NCI-H460 (cell line): ENCODE results near the gene NINJ2. TPM values are rescaled to one million over a fixed set of nuclear protein-coding genes. Genes with fewer than 3 reads are reported as not detected.
"Not testable (repeated sequence)": the region's sequence is repeated elsewhere in the genome, so short reads cannot be mapped to it uniquely, and the experiment has no call there.

Experiments
- DNase-seq: peaks from one replicate; pipeline ENCODE4 v3.0.0-alpha.2; 2016; ENCODE audit warnings: low read depth; ENCODE audit errors: extremely low read depth
- polyA plus RNA-seq: library from polyadenylated mRNA; depleted of rRNA; stranded (reverse); fragments of >200 nt; gene quantifications from 2 replicates; pipeline ENCODE4 v1.2.3, GENCODE V29; 2014; cell fraction: nucleus; rRNA removed
- total RNA-seq: library from RNA; depleted of rRNA; stranded (reverse); fragments of >200 nt; shearing (Covaris generic); gene quantifications from 2 replicates; pipeline ENCODE4 v1.2.3, GENCODE V29; 2014; rRNA removed

The NINJ2 gene, protein sequence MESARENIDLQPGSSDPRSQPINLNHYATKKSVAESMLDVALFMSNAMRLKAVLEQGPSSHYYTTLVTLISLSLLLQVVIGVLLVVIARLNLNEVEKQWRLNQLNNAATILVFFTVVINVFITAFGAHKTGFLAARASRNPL
- 0.45 TPM in 1 of 2 replicates, not detected in the other for total RNA-seq
- polyA plus RNA-seq = 0.24 TPM in 1 of 2 replicates, not detected in the other

DNA sequence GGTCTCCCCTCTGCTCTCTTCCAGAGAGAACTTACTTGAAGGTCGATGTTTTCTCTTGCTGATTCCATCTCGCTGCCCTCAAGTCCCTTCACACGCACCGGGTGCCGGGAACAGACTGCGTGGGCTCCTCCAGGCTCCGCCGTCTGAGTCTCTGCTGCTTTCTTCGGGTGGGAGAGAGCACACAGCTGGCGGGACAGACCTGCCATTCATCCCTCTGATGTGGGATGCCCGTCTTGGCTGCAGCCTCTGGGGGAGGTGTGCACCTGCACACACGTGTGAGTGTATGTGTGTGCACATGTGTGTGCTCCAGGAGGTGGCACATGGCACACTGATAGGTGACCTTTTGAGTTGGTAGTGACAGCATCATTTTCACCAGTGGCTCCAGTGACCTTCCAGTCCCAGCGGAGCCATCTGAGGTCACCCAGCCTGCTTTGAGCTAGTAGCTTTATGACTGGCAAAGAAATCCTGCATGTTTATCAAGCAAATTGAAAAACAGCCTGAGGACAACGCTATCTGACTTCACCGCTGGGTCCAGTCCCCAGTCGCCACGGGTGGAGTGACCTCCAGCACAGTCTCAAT is at the start of gene NINJ2:
NINJ2 (minus strand) TSS at position 153 of the 579 bp plus-strand sequence; CDS start at position 68, 85 bp downstream.
- DNase-seq = no peak

DNA sequence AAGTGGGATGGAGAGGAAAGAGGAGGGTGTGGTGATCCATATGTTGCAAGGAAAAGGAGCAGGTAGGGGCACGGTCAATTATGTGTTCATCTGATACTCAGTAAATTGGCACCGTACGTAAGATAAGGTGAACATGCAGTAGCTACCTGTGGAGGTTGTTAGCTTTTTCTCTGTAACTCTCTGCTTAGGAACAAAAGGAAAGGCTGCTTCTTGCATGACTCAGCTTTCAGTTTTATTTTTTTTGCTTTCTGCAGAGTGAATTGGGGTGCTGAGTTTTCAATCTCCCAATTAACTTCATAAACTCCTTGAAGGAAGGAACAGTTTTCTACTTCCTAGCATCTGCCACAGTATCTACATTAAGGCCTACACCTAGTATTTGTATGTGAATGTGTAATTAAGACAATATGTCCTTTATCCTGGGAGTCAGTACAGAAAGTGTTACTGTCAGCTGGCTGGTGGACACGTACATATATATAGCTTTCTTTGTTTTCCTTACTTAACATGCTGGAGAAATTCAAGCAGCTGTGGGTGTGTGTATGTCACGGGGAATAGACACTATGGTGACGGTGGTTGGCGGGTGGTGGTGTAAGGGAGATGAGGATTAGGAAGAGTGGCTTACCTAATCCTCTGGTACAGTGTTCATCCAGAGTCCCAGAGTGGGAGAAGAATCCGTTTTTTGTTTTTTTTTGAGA is 49.1 kb upstream of the NINJ2 start:
- no peak for DNase-seq

DNA sequence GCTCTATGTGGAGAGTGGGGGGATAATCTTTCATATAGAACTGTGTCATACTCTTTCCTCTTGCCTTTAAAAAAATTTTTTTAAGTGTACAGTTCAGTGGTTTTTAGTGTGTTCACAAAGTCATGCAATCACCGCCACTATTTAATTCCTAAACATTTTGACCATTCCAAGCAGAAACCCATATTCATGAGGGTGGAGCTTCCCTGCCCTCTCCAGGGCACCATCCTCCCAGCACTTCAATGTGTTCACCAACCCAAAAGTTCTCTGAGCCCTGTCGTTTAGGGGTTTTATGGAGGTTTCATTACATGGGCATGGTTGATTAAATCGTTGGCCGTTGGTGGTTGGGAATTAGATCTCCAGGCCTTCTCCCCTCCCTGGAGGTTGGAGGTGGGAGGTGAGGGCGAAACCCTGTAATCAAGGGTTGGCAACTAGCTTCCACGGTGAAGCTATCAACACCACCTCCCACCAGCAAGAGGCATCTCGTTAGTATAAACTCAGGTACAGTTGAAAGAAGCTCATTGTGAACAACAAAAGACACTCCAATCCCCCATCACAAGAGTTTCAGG is 46.3 kb upstream of the NINJ2 start:
- no peak for DNase-seq

DNA sequence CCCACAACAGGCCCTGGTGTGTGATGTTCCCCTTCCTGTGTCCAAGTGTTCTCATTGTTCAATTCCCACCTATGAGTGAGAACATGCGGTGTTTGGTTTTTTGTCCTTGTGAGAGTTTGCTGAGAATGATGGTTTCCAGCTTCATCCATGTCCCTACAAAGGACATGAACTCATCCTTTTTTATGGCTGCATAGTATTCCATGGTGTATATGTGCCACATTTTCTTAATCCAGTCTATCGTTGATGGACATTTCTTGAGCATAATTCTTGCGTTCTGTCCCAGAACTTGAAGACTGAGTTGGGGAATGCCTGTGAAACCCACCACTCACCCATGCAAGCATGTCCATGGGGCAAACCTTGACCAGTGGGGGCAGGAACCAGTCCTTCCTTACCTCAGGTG is 44.8 kb upstream of the NINJ2 start:
- not testable (repeated sequence) for DNase-seq

DNA sequence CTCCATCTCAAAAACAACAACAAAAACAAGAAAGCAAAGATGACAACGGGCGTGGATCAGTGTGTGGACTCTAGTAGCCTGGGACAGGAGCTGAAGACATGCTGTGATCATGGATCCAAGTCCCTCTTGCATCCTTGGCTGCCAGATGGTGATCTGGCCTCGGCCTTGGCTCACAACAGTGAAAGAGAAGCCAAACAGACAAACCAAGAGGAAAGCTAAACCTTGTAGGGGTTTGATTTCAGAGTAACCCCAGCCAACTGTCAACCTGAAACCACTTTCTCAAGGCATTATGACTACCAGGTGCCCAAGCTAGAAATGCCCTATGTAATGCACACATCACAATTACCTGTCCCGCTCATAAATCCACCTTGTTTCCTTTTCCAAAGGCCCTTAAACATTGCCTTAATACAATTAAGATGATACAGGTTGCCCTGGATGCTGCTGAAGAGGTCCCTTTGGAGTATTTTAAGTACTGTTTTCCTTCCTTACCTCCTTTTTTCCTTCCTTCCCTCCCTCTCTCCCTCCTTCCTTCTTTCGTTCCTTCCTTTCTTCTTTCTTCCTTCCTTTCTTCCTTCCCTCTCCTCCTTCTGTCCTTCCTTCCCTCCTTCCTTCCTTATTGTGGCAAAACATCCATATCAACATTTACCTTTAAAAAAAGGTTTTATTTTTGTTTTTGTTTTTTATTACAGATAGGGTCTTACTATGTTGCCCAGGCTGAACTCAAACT is 41.4 kb upstream of the NINJ2 start:
- no peak for DNase-seq

DNA sequence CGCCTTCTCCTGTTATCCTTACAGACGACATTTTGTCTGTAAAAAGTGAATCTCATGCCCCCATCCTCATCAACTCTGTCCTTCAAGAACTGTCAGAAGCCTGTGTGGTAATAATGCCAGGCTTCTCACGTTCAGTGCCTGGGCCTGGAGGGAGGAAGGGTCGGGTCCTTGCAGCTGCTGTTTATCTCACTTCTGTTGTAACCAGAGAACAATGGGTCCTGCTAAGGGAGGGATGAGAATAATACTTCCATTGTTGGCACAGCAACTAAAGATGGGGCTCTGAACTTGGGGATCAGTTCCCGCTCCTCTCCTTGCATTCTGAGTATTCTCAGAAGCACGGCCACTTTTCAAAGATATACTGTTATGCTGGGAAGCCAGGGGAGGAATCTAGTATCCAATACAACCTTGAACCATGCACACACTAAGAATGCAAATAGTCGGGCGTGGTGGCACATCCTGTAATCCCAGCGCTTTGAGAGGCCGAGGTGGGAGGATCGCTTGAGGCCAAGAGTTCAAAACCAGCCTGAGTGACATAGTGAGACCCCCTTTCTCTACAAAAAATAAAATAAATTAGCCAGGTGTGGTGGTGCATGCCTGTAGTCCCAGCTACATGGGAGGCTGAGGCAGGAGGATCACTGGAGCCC is 38.8 kb upstream of the NINJ2 start:
- DNase-seq = no peak

DNA sequence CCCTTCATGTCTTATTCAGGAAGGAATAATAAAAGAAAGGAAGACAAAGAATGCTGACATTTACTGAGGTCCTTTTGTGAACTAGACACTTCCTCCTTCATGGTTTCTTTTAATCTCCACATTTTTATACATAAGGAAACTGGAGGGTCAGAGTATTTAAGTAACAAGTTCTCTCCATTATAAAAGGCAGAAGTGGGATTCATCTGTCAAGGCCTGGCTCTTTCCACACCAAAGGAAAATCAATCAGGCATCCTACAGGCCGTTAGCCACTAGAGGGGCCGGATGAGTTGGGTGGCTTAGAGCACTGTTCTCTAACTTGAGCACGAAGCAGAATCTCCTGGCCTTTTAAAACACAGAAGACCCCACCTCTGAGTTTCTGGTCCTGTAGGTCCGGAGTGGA is 36.8 kb upstream of the NINJ2 start:
- no peak for DNase-seq

DNA sequence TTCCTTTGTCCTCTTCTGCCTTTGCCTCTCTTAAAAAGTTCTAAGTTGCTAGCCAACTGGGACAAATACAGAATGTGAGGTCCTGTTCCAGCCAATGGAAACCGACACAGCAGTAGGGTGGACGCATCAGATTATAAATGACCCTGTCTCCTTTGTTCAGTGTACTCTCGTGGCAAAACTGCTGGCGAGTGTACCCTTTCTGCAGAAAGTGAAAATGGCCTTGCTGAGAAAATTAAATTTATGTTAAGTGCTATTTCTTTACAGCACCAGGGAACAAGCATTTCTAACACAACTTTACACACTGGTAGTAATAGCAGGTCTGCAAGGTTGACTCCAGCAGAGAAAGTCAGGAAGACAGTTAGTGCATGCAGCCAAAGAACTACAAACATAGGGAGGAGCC is 35.0 kb upstream of the NINJ2 start:
- not testable (repeated sequence) for DNase-seq

DNA sequence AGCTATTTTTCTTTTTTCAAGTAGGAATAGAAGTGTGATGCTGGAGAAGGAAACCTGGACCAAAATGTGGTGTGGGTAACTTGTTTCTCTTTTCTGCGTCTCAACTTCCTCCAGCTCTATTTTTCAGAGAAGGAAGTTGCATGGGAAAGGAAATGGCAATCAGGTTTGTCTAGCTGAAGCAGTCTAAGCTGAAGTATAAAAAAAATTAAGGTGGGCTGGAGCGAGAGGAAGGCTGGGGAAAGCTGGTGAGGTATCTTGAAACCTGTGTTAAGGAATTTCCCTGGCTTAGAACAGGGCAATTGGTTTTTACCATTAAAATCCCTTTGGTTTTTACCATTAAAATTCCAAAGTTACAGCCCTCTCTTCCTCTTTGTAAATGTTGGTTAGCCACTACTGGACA is 34.2 kb upstream of the NINJ2 start:
- DNase-seq = no peak

DNA sequence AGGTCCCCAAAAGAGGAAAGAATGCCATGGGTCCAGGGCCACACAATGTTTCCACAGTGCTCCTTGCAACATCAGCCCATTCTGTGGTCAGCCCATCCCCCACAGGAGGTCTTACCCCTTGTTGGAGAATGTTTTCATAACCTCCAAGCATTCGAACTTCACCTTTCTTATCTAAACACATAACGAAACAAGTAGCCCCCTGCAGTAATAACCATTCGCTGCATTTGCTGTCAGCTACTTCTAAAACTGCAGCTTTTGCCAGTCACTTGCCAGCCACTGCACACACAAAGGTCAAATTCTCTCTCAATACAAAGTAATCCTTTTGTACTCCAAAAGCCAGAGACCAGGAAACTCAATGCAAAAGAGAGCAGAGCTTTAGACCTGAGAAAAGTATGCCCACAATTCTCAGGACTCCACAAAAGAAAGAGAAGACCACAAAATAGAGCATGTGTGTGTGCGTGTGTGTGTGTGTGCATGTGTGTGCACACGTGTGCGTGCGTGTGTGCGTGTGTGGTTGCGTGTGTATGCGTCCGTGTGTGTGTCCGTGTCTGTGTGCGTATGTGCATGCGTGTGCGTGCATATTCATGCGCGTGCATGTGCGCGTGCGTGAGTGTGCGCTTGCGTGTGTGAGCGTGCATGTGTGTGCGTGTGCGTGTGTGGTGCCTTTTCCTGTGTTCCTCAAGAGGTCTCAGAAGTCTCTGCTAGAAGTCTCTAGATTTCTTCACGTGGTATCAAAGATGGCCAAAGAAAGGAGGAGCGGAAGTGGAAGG is 31.7 kb upstream of the NINJ2 start:
- DNase-seq = no peak

DNA sequence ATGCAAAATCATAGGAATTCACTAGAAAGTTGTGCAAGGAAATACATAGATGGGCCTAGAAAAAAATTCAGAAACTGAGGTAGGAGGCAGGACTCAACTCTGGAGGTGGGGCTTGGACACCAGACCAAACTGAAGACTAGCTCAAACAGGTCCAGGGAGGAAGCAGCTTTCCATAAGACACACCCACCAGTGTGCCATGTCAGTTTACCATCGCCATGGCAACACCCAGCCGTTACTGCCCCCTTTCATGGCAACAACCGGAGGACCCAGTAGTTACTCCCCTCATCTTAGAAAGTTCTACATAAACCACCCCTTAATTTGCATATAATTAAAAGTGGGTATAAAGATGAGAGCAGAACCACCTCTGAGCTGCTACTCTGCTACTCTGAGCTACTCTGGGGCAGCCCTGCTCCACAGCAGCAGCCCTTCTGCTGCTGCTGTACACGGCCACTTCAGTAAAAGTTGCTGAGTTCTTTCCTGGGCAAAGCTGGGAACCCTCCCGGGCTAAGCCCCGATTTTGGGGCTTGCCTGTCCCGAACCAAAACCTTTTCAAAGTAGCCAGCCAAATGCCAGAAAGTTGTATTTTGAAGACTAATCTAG is 30.8 kb upstream of the NINJ2 start:
- DNase-seq = no peak

DNA sequence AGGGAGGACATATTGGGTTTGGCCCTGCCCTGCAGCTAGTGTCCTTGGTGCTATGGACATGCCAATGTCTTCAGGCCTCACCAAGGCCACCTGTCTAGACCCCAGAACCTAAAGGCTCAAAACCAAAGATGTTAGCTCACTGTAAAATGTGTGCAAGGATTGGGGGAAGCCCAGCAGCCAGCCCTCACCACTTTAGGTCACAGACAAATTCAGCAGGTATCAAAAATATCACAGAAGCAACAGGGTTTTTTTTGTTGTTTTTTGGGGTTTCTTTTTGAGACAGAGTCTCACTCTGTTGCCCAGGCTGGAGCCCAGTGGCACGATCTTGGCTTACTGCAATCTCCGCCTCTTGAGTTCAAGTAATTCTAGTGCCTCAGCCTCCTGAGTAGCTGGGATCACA is 29.0 kb upstream of the NINJ2 start:
- no peak for DNase-seq

DNA sequence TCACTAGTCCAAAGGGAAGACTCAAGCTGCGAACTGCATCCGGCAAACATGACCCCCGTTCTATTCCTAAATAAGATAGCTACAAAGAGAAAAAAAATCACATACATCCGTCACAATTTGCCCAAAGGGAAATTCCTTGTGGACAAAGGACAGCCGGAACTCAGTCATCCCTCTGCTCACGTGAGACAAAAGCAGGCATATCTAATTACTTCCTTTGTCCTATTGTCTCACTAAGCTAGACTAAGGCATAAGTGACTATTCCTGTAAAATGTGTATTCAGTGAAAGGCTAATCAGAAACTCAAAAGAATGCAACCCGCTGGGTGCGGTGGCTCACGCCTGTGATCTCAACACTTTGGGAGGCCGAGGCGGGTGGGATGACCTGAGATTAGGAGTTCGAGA is 27.2 kb upstream of the NINJ2 start:
- DNase-seq = no peak

DNA sequence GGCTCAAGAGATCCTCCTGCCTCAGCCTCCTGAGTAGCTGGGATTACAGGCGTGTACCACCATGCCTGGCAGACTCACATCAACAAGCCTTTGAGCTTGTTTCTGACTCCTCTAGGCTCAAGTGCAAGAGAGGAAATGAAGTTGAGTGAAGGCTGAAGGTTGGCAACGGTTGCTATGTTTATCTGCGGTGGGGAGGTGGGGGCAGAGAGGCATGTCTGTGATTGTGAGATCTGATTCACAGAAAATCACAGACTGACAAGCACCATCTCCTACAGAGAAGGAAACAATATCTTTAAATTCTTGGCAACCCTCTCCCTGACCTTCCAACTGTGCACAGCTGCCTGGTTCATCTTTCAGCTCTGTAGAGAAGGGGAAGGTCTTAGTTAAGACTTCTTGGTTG is 22.1 kb upstream of the NINJ2 start:
- DNase-seq = no peak

DNA sequence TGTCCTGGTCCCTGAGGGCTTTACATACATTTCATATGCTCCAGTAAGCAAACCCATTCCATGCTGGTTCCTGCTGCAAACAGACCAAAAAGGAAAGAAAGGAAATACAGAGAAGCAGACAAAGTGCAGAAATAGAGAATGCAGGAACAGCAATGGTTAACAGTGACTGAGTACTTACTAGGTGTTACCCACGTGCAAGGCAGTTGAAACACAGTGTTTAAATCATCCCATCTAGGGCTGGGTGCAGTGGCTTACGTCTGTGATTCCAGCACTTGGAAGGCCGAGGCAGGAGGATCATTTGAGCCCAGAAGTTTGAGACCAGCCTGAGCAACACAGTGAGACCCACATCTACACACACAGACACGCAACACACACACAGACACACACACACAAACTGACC is 21.2 kb upstream of the NINJ2 start:
- DNase-seq = no peak

DNA sequence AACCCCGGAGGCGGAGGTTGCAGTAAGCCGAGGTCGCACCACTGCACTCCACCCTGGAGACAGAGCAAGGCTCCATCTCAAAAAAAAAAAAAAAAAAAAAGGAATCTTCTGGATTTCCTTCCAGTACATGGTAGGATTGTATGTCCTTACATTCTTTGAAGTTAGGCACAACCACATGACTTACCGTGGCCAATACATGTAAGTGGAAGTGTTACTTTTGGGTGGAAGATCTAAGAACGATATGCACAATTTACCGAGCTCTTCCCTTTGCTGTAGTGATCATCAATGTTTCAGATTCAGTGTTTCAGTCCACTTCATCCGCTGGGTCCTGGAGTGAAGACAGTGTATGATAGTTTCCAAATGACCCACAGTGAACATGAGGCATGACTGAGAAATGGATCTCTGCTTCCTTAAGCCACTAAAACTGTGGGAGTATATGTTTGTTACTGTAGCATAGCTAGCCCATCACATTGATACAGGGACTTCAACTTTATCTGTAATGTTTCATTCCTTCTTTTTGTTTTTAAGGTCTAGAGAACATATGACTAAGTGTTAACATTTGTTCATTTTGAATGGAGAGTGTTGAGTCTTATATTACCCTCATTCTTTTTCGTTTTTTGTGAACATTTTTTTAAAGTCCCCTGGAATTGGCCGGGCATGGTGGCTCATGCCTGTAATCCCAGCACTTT is 18.5 kb upstream of the NINJ2 start:
- no peak for DNase-seq

DNA sequence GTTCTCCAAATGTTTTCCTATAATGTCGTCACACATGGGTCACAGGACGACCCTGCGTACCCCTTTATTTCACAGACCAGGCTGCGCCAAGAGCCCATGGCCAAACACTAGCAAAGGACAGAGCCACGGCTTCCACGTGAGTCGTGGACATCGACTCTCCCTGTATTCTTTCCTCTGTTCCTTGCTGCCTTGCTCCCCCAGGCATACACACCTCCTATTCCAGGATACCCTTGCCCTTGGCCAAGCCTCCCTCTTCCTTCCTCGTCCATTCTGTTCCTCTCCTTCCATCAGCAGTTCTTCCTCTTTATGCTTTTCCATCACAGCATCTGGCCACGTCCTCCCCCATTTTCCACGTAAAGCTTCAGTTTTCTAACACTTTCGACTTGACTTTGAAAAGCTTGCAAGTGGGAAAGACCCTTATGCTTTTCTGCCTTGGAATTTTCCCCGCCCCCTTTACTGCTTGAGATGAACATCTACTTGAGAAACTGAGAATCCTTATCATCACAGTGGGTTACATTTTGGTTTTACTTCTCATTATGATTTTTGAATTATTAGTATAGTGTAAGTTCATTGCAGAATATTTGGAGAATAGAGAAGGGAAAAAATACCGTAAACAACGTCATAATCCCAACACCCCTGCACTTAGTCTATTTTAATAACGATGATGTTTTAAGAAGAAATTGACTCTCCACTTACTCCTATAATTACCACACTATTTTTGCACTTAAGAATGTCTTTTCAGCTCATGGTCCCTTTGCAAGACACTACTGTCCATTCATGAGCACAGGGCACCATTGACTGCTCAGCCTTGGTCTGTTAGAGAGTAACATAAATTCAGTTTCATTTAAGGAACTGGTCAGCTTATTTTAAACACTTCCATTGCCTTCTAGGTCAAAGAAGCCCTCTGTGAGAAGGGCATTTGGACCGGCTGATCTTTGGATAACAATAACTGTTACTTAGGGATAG is 15.8 kb upstream of the NINJ2 start:
- no peak for DNase-seq

DNA sequence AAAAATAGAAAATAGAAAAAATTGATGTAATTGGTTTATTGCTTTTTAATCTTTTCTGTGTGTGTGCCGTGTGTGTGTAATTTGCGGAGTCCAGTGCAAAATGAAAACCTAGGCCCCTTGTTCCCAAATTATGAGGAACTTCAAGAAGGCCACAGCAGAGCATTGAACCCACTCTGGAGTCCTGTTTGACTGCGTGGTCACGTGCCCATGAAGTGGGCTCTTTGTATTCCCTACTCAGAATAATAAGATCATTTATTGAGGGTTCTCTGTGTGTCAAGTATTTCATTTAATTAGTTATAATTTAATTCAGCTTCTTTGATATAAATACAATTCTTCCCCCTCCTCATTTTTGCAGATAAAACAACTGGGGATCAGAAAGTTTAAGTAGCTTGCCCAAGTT is 12.3 kb upstream of the NINJ2 start:
- DNase-seq = no peak
